ENCODE measurements around the gene LAG3. TPM values are rescaled to one million over a fixed set of nuclear protein-coding genes. Genes with fewer than 3 reads are reported as not detected.

LAG3 gene
- total and polyA plus RNA-seq, 10 of the 15 experiments (the other 5 are each of a cell fraction or from before 2014, with no cell fraction given) = 0.52 to 4.2 (median 1.0) TPM; not detected in 1

DNA sequence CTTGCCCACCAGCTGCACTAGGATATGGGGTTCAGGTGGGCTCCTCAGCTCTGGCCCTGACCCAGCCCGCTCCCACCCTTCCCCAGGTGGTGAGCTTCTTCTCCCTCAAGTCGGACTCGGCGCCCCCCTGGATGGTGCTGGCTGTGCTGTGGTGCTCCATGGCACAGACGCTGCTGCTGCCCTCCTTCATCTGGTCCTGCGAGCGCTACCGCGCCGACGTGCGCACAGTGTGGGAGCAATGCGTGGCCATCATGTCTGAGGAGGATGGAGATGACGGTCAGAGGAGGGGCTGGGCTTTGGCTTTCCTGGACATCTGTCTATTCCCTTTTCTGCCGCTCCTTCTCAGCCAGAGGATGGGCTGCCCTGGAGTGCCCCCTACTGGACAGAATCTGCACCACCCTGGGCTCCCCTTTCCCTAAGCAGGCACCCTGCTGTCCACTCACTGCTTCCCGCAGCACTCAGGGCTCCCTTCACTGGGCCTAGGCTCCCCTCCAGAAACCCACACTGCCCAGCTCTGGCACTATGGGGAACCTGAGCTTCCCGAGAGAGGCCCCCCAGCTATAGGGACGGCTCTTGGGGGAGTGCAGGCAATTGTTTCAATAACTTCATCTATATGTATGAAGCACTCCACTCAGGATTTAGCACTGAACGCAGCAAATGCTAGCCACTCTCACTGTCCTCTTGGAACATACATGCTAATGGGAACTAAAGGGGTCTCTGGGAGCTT is 53.2 kb downstream of the LAG3 start:
- Histone ChIP-seq H3K9me3 (replicated peaks; ENCODE audit: control insufficient read depth, insufficient read depth, low read length) (no peaks in the 10 kb centered on the region), H3K4me3 (no peak overlapping the region), H3K36me3 (ENCODE audit: control insufficient read depth in 2 of 2, insufficient read depth in 2 of 2, low read length in 1 of 2) (no peaks in the 10 kb centered on the region), H3K4me1 (ENCODE audit: control insufficient read depth, insufficient read depth, low read length) (peaks cover 4% of the 10 kb centered on the region), H3K79me2 (ENCODE audit: control insufficient read depth, insufficient read depth, low read length) (no peaks in the 10 kb centered on the region), H3K27me3 (replicated peaks in 1 of 2; ENCODE audit: control insufficient read depth in 2 of 2, insufficient read depth in 2 of 2, low read length in 1 of 2) (peaks cover 27 to 35% of the 10 kb centered on the region in 2 experiments), H2AFZ (ENCODE audit: control insufficient read depth, low read depth, low read length) (no peak overlapping the region), H3K27ac (ENCODE audit: control insufficient read depth, insufficient read depth) (no peak overlapping the region), H3K9ac (ENCODE audit: control insufficient read depth, insufficient read depth, low read length) (no peak overlapping the region), H4K20me1 (ENCODE audit: control insufficient read depth, insufficient read depth) (no peaks in the 10 kb centered on the region), H3K4me2 (ENCODE audit: control insufficient read depth, insufficient read depth) (no peak overlapping the region)
- ChIA-PET POLR2A (interaction anchor here (0.9 to 1.3 kb wide), 2 partner anchors 9 to 191 kb away, joined by 3 read pairs; no protein-coding TSS in a partner anchor), SMC1A (ENCODE audit: uncharacterized antibody, unreplicated experiment) (interaction anchor here (0.8 to 4.8 kb wide), 5 partner anchors 9 to 90 kb away, joined by 3 to 23 read pairs (median 6); partner anchors contain the start of gene MLF2), CTCF (interaction anchor here (0.7 to 5.1 kb wide), 26 partner anchors 9 to 267 kb away, joined by 3 to 71 read pairs (median 4); partner anchors contain the start of genes COPS7A, MLF2, SPSB2 and USP5), RAD21 (ENCODE audit: unreplicated experiment) (interaction anchor here (1.3 to 4.2 kb wide), 4 partner anchors 47 to 137 kb away, joined by 4 to 25 read pairs (median 6); partner anchors contain the start of genes MLF2, PTMS and ZNF384)
- 22% methylated on average over 19 of the region's 19 CpGs for WGBS (ENCODE audit: insufficient coverage, insufficient replicate concordance, low lambda C conversion rate, missing lambda C conversion rate)
- no TSS peak for BruUV-seq (replicated peaks)
- DNase-seq (ENCODE audit: low read depth, low spot score) (no peak), ATAC-seq (peak; percentile 88), FAIRE-seq (peak; percentile 93)
- intact Hi-C loops (cut with micrococcal nuclease; ENCODE audit: unreplicated experiment) (loop anchor here (1.0 to 5.0 kb wide), 3 partner anchors 72 to 209 kb away; partner anchors contain the start of gene MLF2), in situ Hi-C loops (cut with MboI) (loop anchor here (5.0 kb wide), 1 partner anchor 73 kb away; the partner anchor contains the start of gene MLF2)
- TF ChIP-seq SMC3 (IDR thresholded peaks at IDR 0.05; ENCODE audit: borderline replicate concordance, low read length) = peak; percentile 68
- TF ChIP-seq, protein P1, sequence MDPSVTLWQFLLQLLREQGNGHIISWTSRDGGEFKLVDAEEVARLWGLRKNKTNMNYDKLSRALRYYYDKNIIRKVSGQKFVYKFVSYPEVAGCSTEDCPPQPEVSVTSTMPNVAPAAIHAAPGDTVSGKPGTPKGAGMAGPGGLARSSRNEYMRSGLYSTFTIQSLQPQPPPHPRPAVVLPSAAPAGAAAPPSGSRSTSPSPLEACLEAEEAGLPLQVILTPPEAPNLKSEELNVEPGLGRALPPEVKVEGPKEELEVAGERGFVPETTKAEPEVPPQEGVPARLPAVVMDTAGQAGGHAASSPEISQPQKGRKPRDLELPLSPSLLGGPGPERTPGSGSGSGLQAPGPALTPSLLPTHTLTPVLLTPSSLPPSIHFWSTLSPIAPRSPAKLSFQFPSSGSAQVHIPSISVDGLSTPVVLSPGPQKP (IDR thresholded peaks at IDR 0.05; ENCODE audit: low read depth, low read length) = no peak
- TF ChIP-seq PAX5 (IDR thresholded peaks at IDR 0.05; ENCODE audit: borderline replicate concordance, low read depth, low read length) = no peak
- TF ChIP-seq, protein P2, sequence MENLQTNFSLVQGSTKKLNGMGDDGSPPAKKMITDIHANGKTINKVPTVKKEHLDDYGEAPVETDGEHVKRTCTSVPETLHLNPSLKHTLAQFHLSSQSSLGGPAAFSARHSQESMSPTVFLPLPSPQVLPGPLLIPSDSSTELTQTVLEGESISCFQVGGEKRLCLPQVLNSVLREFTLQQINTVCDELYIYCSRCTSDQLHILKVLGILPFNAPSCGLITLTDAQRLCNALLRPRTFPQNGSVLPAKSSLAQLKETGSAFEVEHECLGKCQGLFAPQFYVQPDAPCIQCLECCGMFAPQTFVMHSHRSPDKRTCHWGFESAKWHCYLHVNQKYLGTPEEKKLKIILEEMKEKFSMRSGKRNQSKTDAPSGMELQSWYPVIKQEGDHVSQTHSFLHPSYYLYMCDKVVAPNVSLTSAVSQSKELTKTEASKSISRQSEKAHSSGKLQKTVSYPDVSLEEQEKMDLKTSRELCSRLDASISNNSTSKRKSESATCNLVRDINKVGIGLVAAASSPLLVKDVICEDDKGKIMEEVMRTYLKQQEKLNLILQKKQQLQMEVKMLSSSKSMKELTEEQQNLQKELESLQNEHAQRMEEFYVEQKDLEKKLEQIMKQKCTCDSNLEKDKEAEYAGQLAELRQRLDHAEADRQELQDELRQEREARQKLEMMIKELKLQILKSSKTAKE (IDR thresholded peaks at IDR 0.05; ENCODE audit: low read depth, poor library complexity, severe bottlenecking) = no peak
- no peak for TF ChIP-seq CREB1 (IDR thresholded peaks at IDR 0.05; ENCODE audit: low read depth)
- no peak for TF ChIP-seq MTA2 (IDR thresholded peaks at IDR 0.05; ENCODE audit: low read depth)
- TF ChIP-seq RAD21 (IDR thresholded peaks at IDR 0.05; ENCODE audit: insufficient read depth, low read depth, low read length) = peak; percentile 86
- TF ChIP-seq, protein P3, sequence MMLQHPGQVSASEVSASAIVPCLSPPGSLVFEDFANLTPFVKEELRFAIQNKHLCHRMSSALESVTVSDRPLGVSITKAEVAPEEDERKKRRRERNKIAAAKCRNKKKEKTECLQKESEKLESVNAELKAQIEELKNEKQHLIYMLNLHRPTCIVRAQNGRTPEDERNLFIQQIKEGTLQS (IDR thresholded peaks at IDR 0.05; ENCODE audit: borderline replicate concordance, extremely low read depth, low read depth, low read length) = no peak
- TF ChIP-seq RAD51 (IDR thresholded peaks at IDR 0.05) = no peak
- no peak for TF ChIP-seq STAT3 (IDR thresholded peaks at IDR 0.05; ENCODE audit: low read depth, low read length)
- TF ChIP-seq ZZZ3 (IDR thresholded peaks at IDR 0.05; ENCODE audit: control insufficient read depth, insufficient read length, low read depth) = no peak
- TF ChIP-seq FOXM1 (IDR thresholded peaks at IDR 0.05; ENCODE audit: low read depth, low read length) = no peak
- TF ChIP-seq FOXK2 (IDR thresholded peaks at IDR 0.05) = no peak
- TF ChIP-seq IKZF1 (conservative IDR thresholded peaks at IDR 0.05) = 0 out of 2 replicates have a peak, but pooled peaks have one; percentile 20
- no peak for TF ChIP-seq RFX5 (IDR thresholded peaks at IDR 0.05; ENCODE audit: low read depth, low read length)
- TF ChIP-seq TCF7 (IDR thresholded peaks at IDR 0.05; ENCODE audit: borderline replicate concordance) = no peak
- no peak for TF ChIP-seq TCF3 (IDR thresholded peaks at IDR 0.05; ENCODE audit: borderline replicate concordance, insufficient read depth, low read depth, low read length)

All from GM12878 (cell line).